ENCODE results near the gene KCNK6. TPM values are rescaled to one million over a fixed set of nuclear protein-coding genes. Genes with fewer than 3 reads are reported as not detected.
"Not testable (repeated sequence)": the region's sequence is repeated elsewhere in the genome, so short reads cannot be mapped to it uniquely, and the experiment has no call there.

The KCNK6 gene
- total RNA-seq, 1 experiment from 2014 or later = 3.2 TPM

GRCh38 chr19:38329651-38330050 is 10.0 kb downstream of the KCNK6 start:
- H3K9me3 ChIP-seq (replicated peaks) = no peaks in the 10 kb centered on the region

GRCh38 chr19:38331728-38332127 is 12.1 kb downstream of the KCNK6 start:
- no peaks in the 10 kb centered on the region for H3K9me3 ChIP-seq (replicated peaks)
- no peak overlapping the region for H3K27ac ChIP-seq

More at GRCh38 chr19:38329651-38330050, 10.0 kb downstream of the KCNK6 start:
- no peak overlapping the region for H3K4me3 ChIP-seq
- no peaks in the 10 kb centered on the region for H3K4me1 ChIP-seq
- H3K27ac ChIP-seq = no peak overlapping the region
- no peak for DNase-seq
- no peaks in the 10 kb centered on the region for H3K36me3 ChIP-seq
- no peaks in the 10 kb centered on the region for H3K27me3 ChIP-seq

GRCh38 chr19:38333245-38333644 is 13.6 kb downstream of the KCNK6 start:
- H3K9me3 ChIP-seq (replicated peaks) = no peaks in the 10 kb centered on the region
- no peak overlapping the region for H3K27ac ChIP-seq
- H3K4me1 ChIP-seq = peaks cover 7% of the 10 kb centered on the region
- no peaks in the 10 kb centered on the region for H3K27me3 ChIP-seq
- DNase-seq = no peak
- no peak overlapping the region for H3K4me3 ChIP-seq
- H3K36me3 ChIP-seq = no peaks in the 10 kb centered on the region

More at GRCh38 chr19:38331728-38332127, 12.1 kb downstream of the KCNK6 start:
- no peak for DNase-seq
- H3K27me3 ChIP-seq = no peaks in the 10 kb centered on the region
- no peak overlapping the region for H3K4me3 ChIP-seq
- H3K36me3 ChIP-seq = no peaks in the 10 kb centered on the region
- H3K4me1 ChIP-seq = peaks cover 4% of the 10 kb centered on the region

- peak overlapping the region; percentile 21; the same call in 1 of the 2 replicates for H3K27ac ChIP-seq
- no peaks in the 10 kb centered on the region for H3K27me3 ChIP-seq
- H3K9me3 ChIP-seq (replicated peaks) = no peaks in the 10 kb centered on the region
- no peaks in the 10 kb centered on the region for H3K36me3 ChIP-seq
- DNase-seq = peak; percentile 98
- peak overlapping the region; percentile 64 for H3K4me3 ChIP-seq
- H3K4me1 ChIP-seq = peaks cover 13% of the 10 kb centered on the region
These were observed 16.4 kb downstream of the KCNK6 start for GRCh38 chr19:38335949-38336637.

- Histone ChIP-seq H3K9me3 (replicated peaks) (no peaks in the 10 kb centered on the region), H3K36me3 (no peaks in the 10 kb centered on the region), H3K27ac (no peak overlapping the region), H3K4me1 (peaks cover 13% of the 10 kb centered on the region), H3K4me3 (peak overlapping the region; percentile 64), H3K27me3 (no peaks in the 10 kb centered on the region)
- DNase-seq = peak; percentile 93 to 96
These were observed 17.2 kb downstream of the KCNK6 start for GRCh38 chr19:38336638-38337359.

- Histone ChIP-seq H3K9me3 (replicated peaks) (no peaks in the 10 kb centered on the region), H3K4me3 (peak overlapping the region; percentile 64), H3K27ac (no peak overlapping the region), H3K36me3 (no peaks in the 10 kb centered on the region), H3K27me3 (no peaks in the 10 kb centered on the region), H3K4me1 (peaks cover 13% of the 10 kb centered on the region)
- DNase-seq = no peak
These were observed 17.7 kb downstream of the KCNK6 start for GRCh38 chr19:38337360-38337653.

- H3K27ac ChIP-seq; H3K27me3 ChIP-seq; H3K36me3 ChIP-seq; H3K9me3 ChIP-seq (replicated peaks); H3K4me3 ChIP-seq: not testable (repeated sequence)
- peak; percentile 49 to 54 for DNase-seq
- peaks cover 13% of the 10 kb centered on the region for H3K4me1 ChIP-seq
These were observed 19.4 kb downstream of the KCNK6 start for GRCh38 chr19:38339011-38339410.

- Histone ChIP-seq H3K9me3 (replicated peaks) (no peaks in the 10 kb centered on the region), H3K27ac (no peak overlapping the region), H3K4me3 (no peak overlapping the region), H3K27me3 (no peaks in the 10 kb centered on the region), H3K36me3 (no peaks in the 10 kb centered on the region), H3K4me1 (peaks cover 9% of the 10 kb centered on the region; the same call in 1 of the 2 replicates)
- no peak for DNase-seq
These were observed 21.3 kb downstream of the KCNK6 start for GRCh38 chr19:38340927-38341326.

GRCh38 chr19:38346837-38347236 is 27.2 kb downstream of the KCNK6 start:
- peaks cover under 1% of the 10 kb centered on the region; the same call in 1 of the 2 replicates for H3K4me1 ChIP-seq
- H3K27ac ChIP-seq = no peak overlapping the region
- no peaks in the 10 kb centered on the region for H3K27me3 ChIP-seq
- no peak for DNase-seq
- no peak overlapping the region for H3K4me3 ChIP-seq
- no peaks in the 10 kb centered on the region for H3K9me3 ChIP-seq (replicated peaks)
- H3K36me3 ChIP-seq = no peaks in the 10 kb centered on the region

GRCh38 chr19:38350883-38351282 is 31.2 kb downstream of the KCNK6 start:
- H3K27me3 ChIP-seq = peaks cover under 1% of the 10 kb centered on the region; the same call in 1 of the 2 replicates
- no peak overlapping the region for H3K27ac ChIP-seq
- DNase-seq = no peak
- no peaks in the 10 kb centered on the region for H3K9me3 ChIP-seq (replicated peaks)
- H3K4me3 ChIP-seq = no peak overlapping the region
- no peaks in the 10 kb centered on the region for H3K36me3 ChIP-seq
- peaks cover 8% of the 10 kb centered on the region for H3K4me1 ChIP-seq

GRCh38 chr19:38351865-38352395 is 32.3 kb downstream of the KCNK6 start:
- Histone ChIP-seq H3K27me3 (peaks cover 8% of the 10 kb centered on the region; the same call in 1 of the 2 replicates), H3K4me3 (no peak overlapping the region), H3K36me3 (no peaks in the 10 kb centered on the region), H3K4me1 (peaks cover 8% of the 10 kb centered on the region), H3K9me3 (replicated peaks) (no peaks in the 10 kb centered on the region), H3K27ac (no peak overlapping the region)
- peak; percentile 57 to 68 for DNase-seq

- Histone ChIP-seq H3K36me3 (no peaks in the 10 kb centered on the region), H3K4me1 (peaks cover 8% of the 10 kb centered on the region), H3K27ac (no peak overlapping the region), H3K4me3 (no peak overlapping the region), H3K9me3 (replicated peaks) (no peaks in the 10 kb centered on the region), H3K27me3 (peaks cover 8% of the 10 kb centered on the region; the same call in 1 of the 2 replicates)
- DNase-seq = peak in 1 of 2 experiments; percentile 57
These were observed 33.0 kb downstream of the KCNK6 start for GRCh38 chr19:38352611-38353010.

- Histone ChIP-seq H3K4me3 (no peak overlapping the region), H3K4me1 (peaks cover 8% of the 10 kb centered on the region), H3K27ac (no peak overlapping the region), H3K9me3 (replicated peaks) (no peaks in the 10 kb centered on the region), H3K27me3 (peaks cover 16% of the 10 kb centered on the region), H3K36me3 (no peaks in the 10 kb centered on the region)
- no peak for DNase-seq
These were observed 36.4 kb downstream of the KCNK6 start for GRCh38 chr19:38355728-38356725.

GRCh38 chr19:38358071-38358470 is 38.4 kb downstream of the KCNK6 start:
- H3K27ac ChIP-seq = no peak overlapping the region
- peaks cover 16% of the 10 kb centered on the region for H3K27me3 ChIP-seq

More at GRCh38 chr19:38358071-38358470, 38.4 kb downstream of the KCNK6 start:
- Histone ChIP-seq H3K4me3 (no peak overlapping the region), H3K4me1 (peaks cover 4% of the 10 kb centered on the region; the same call in 1 of the 2 replicates), H3K36me3 (no peaks in the 10 kb centered on the region), H3K9me3 (replicated peaks) (no peaks in the 10 kb centered on the region)
- DNase-seq = no peak

Measured in SJCRH30 (cell line).